Activated CD4-positive, alpha-beta memory T cell treated with anti-CD3 and anti-CD28 coated beads for 36 hours (primary cell): ENCODE measurements around the gene GFM1. TPM values are rescaled to one million over a fixed set of nuclear protein-coding genes. Genes with fewer than 3 reads are reported as not detected.
A peak's percentile ranks its signal among the peaks of the same experiment; 100 is the strongest.

ENCODE experiments used
- CTCF ChIA-PET: fragments of 350-600 bp; sonication (Branson Sonifier 250); formaldehyde crosslinking; loops from one replicate; lab custom pipeline; 2021; ENCODE audit warnings: antibody characterized with exemption, inconsistent platforms; lab: Charles Lee
- POLR2A ChIA-PET: fragments of 350-600 bp; sonication (Branson Sonifier 250); formaldehyde crosslinking; loops from one replicate; lab custom pipeline; 2021; ENCODE audit warnings: antibody characterized with exemption; lab: Charles Lee
- DNase-seq: peaks from one replicate; pipeline ENCODE4 v3.0.0-alpha.2; 2020
- H3K27ac Mint-ChIP-seq: one replicate; pipeline ENCODE4 v1.8.0; 2021; ENCODE audit warnings: mixed read lengths
- H3K27me3 Mint-ChIP-seq: one replicate; pipeline ENCODE4 v1.8.0; 2021; ENCODE audit warnings: mixed read lengths
- H3K36me3 Mint-ChIP-seq: one replicate; pipeline ENCODE4 v1.8.0; 2021; ENCODE audit warnings: mixed read lengths
- H3K4me1 Mint-ChIP-seq: one replicate; pipeline ENCODE4 v1.8.0; 2021; ENCODE audit warnings: low read depth, mixed read lengths
- H3K4me3 Mint-ChIP-seq: one replicate; pipeline ENCODE4 v1.8.0; 2021; ENCODE audit warnings: mild to moderate bottlenecking, mixed read lengths
- H3K9me3 Mint-ChIP-seq: one replicate; pipeline ENCODE4 v1.8.0; 2021; ENCODE audit warnings: mixed read lengths
- intact Hi-C: fragments of 100-400 bp; cut with micrococcal nuclease; formaldehyde crosslinking; loops from one replicate; pipeline ENCODE4 v1.15.1; 2023
- total RNA-seq, 2 experiments: library from RNA; stranded (reverse); gene quantifications; one replicate each; pipeline ENCODE4 v1.2.3, GENCODE V29; 2021

Gene GFM1
- total RNA-seq, 2 experiments from 2014 or later, result 48.7 to 57.3 TPM

GRCh38 chr3:158652463-158652862 lies 8.1 kb downstream of the GFM1 start:
- ChIA-PET POLR2A (no interaction called here), CTCF (interaction anchor here (1.4 to 1.7 kb wide), 2 partner anchors 8 to 19 kb away, joined by 5 to 9 read pairs; partner anchors contain the start of genes GFM1 and LXN)
- H3K36me3 Mint-ChIP-seq, result peaks cover 46% of the 10 kb centered on the region

GRCh38 chr3:158658889-158659288 lies 14.6 kb downstream of the GFM1 start:
- H3K9me3 Mint-ChIP-seq, result no peaks in the 10 kb centered on the region
- H3K4me1 Mint-ChIP-seq, result peaks cover 5% of the 10 kb centered on the region
- H3K27ac Mint-ChIP-seq, result no peak overlapping the region
- H3K27me3 Mint-ChIP-seq, result no peaks in the 10 kb centered on the region
- H3K36me3 Mint-ChIP-seq, result peaks cover 33% of the 10 kb centered on the region
- ChIA-PET POLR2A (interaction anchor here (0.9 to 1.5 kb wide), 2 partner anchors 14 to 132 kb away, joined by 3 to 9 read pairs; partner anchors contain the start of gene GFM1), CTCF (interaction anchor here (0.9 to 4.3 kb wide), 12 partner anchors 9 to 143 kb away, joined by 3 to 66 read pairs (median 12); partner anchors contain the start of genes GFM1, LXN and MFSD1)
- no peak overlapping the region for H3K4me3 Mint-ChIP-seq
- intact Hi-C loops, result loop anchor here (1.0 kb wide), 3 partner anchors 10 to 132 kb away; partner anchors contain the start of gene LXN
- DNase-seq, result no peak

More at GRCh38 chr3:158652463-158652862, 8.1 kb downstream of the GFM1 start:
- intact Hi-C loops, result no loop called here
- Mint-ChIP-seq H3K27ac (no peak overlapping the region), H3K4me3 (no peak overlapping the region), H3K4me1 (peaks cover 6% of the 10 kb centered on the region), H3K9me3 (no peaks in the 10 kb centered on the region), H3K27me3 (no peaks in the 10 kb centered on the region)
- no peak for DNase-seq

- peaks cover 5% of the 10 kb centered on the region for H3K4me1 Mint-ChIP-seq
- ChIA-PET CTCF (interaction anchor here (0.5 to 4.3 kb wide), 19 partner anchors 10 to 1303 kb away, joined by 3 to 66 read pairs (median 5); partner anchors contain the start of genes GFM1, LXN and MFSD1), POLR2A (interaction anchor here (0.9 to 1.5 kb wide), 2 partner anchors 15 to 132 kb away, joined by 3 to 9 read pairs; partner anchors contain the start of gene GFM1)
- H3K4me3 Mint-ChIP-seq, result no peak overlapping the region
- H3K9me3 Mint-ChIP-seq, result no peaks in the 10 kb centered on the region
- no peaks in the 10 kb centered on the region for H3K27me3 Mint-ChIP-seq
- H3K27ac Mint-ChIP-seq, result no peak overlapping the region
- intact Hi-C loops, result loop anchor here (1.0 kb wide), 3 partner anchors 10 to 132 kb away; partner anchors contain the start of gene LXN
- H3K36me3 Mint-ChIP-seq, result peaks cover 40% of the 10 kb centered on the region
- peak; percentile 72 for DNase-seq
Observed at GRCh38 chr3:158659454-158660237, 15.3 kb downstream of the GFM1 start.

- intact Hi-C loops, result no loop called here
- ChIA-PET CTCF (interaction anchor here (1.2 to 4.3 kb wide), 8 partner anchors 10 to 134 kb away, joined by 4 to 66 read pairs (median 21); partner anchors contain the start of genes GFM1 and LXN), POLR2A (no interaction called here)
- Mint-ChIP-seq H3K4me3 (no peak overlapping the region), H3K27me3 (no peaks in the 10 kb centered on the region), H3K36me3 (peaks cover 44% of the 10 kb centered on the region), H3K9me3 (no peaks in the 10 kb centered on the region), H3K27ac (no peak overlapping the region), H3K4me1 (peaks cover 5% of the 10 kb centered on the region)
- DNase-seq, result no peak
Observed at GRCh38 chr3:158660711-158661110, 16.4 kb downstream of the GFM1 start.

GRCh38 chr3:158663246-158663645 lies 18.9 kb downstream of the GFM1 start:
- no peaks in the 10 kb centered on the region for H3K27me3 Mint-ChIP-seq
- no peak overlapping the region for H3K4me3 Mint-ChIP-seq
- no peak overlapping the region for H3K27ac Mint-ChIP-seq
- DNase-seq, result no peak
- ChIA-PET CTCF (interaction anchor here (0.7 to 2.5 kb wide), 3 partner anchors 9 to 130 kb away, joined by 3 to 8 read pairs (median 4); partner anchors contain the start of genes GFM1 and LXN), POLR2A (interaction anchor here (1.3 kb wide), 1 partner anchor 9 kb away, joined by 5 read pairs; the partner anchor contains the start of gene LXN)
- intact Hi-C loops, result no loop called here
- H3K4me1 Mint-ChIP-seq, result peaks cover 5% of the 10 kb centered on the region
- H3K9me3 Mint-ChIP-seq, result no peaks in the 10 kb centered on the region
- peaks cover 41% of the 10 kb centered on the region for H3K36me3 Mint-ChIP-seq

- Mint-ChIP-seq H3K27me3 (no peaks in the 10 kb centered on the region), H3K9me3 (no peaks in the 10 kb centered on the region), H3K36me3 (peaks cover 46% of the 10 kb centered on the region), H3K4me3 (no peak overlapping the region), H3K4me1 (peaks cover 3% of the 10 kb centered on the region), H3K27ac (no peak overlapping the region)
- intact Hi-C loops, result no loop called here
- CTCF ChIA-PET, result interaction anchor here (1.1 to 2.5 kb wide), 2 partner anchors 19 to 63 kb away, joined by 3 to 8 read pairs; partner anchors contain the start of gene GFM1
- no peak for DNase-seq
- POLR2A ChIA-PET, result interaction anchor here (1.3 kb wide), 1 partner anchor 9 kb away, joined by 5 read pairs; the partner anchor contains the start of gene LXN
Observed at GRCh38 chr3:158663832-158664231, 19.5 kb downstream of the GFM1 start.

DNA sequence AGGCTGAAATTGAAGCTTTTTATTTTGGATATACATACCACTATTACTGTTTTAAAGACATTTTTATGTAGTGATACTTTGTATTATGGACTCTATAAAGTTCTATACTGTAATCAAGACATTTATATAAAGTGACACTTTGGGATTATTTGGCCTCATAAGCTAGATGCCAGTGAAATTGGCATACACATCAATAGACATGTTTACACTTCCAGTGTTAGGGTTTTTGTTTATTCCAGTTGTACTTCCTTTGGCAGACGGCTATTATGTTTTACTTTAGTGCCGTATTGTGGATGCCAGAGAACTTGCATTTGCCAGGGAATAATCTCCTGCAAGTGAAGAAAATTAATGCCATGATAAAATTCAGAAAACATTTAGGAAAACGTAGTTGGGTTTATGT lies 22.1 kb downstream of the GFM1 start:
- H3K27ac Mint-ChIP-seq, result no peak overlapping the region
- no peaks in the 10 kb centered on the region for H3K27me3 Mint-ChIP-seq
- peaks cover 44% of the 10 kb centered on the region for H3K36me3 Mint-ChIP-seq
- no peaks in the 10 kb centered on the region for H3K9me3 Mint-ChIP-seq
- H3K4me3 Mint-ChIP-seq, result no peak overlapping the region
- ChIA-PET POLR2A (no interaction called here), CTCF (no interaction called here)
- DNase-seq, result no peak
- peaks cover 4% of the 10 kb centered on the region for H3K4me1 Mint-ChIP-seq
- intact Hi-C loops, result no loop called here

GRCh38 chr3:158668506-158668905 lies 24.2 kb downstream of the GFM1 start:
- no peak for DNase-seq
- no peaks in the 10 kb centered on the region for H3K9me3 Mint-ChIP-seq
- peaks cover 41% of the 10 kb centered on the region for H3K36me3 Mint-ChIP-seq
- CTCF ChIA-PET, result interaction anchor here (1.0 kb wide), 1 partner anchor 123 kb away, joined by 3 read pairs; no protein-coding TSS in a partner anchor
- intact Hi-C loops, result no loop called here
- H3K27me3 Mint-ChIP-seq, result no peaks in the 10 kb centered on the region
- no peak overlapping the region for H3K27ac Mint-ChIP-seq
- POLR2A ChIA-PET, result no interaction called here
- H3K4me1 Mint-ChIP-seq, result peaks cover 12% of the 10 kb centered on the region
- H3K4me3 Mint-ChIP-seq, result no peak overlapping the region

GRCh38 chr3:158671821-158672214 lies 27.5 kb downstream of the GFM1 start:
- Mint-ChIP-seq H3K9me3 (no peaks in the 10 kb centered on the region), H3K27me3 (no peaks in the 10 kb centered on the region), H3K4me3 (peak overlapping the region; percentile 90), H3K36me3 (peaks cover 26% of the 10 kb centered on the region), H3K4me1 (peaks cover 12% of the 10 kb centered on the region), H3K27ac (peak overlapping the region; percentile 92)
- intact Hi-C loops, result loop anchor here (1.0 kb wide), 3 partner anchors 13 to 119 kb away; no protein-coding TSS in a partner anchor
- ChIA-PET CTCF (interaction anchor here (0.6 to 4.5 kb wide), 10 partner anchors 9 to 120 kb away, joined by 3 to 39 read pairs (median 4); partner anchors contain the start of gene GFM1), POLR2A (interaction anchor here (0.6 to 1.0 kb wide), 2 partner anchors 8 to 118 kb away, joined by 4 to 5 read pairs; no protein-coding TSS in a partner anchor)
- DNase-seq, result no peak

DNA sequence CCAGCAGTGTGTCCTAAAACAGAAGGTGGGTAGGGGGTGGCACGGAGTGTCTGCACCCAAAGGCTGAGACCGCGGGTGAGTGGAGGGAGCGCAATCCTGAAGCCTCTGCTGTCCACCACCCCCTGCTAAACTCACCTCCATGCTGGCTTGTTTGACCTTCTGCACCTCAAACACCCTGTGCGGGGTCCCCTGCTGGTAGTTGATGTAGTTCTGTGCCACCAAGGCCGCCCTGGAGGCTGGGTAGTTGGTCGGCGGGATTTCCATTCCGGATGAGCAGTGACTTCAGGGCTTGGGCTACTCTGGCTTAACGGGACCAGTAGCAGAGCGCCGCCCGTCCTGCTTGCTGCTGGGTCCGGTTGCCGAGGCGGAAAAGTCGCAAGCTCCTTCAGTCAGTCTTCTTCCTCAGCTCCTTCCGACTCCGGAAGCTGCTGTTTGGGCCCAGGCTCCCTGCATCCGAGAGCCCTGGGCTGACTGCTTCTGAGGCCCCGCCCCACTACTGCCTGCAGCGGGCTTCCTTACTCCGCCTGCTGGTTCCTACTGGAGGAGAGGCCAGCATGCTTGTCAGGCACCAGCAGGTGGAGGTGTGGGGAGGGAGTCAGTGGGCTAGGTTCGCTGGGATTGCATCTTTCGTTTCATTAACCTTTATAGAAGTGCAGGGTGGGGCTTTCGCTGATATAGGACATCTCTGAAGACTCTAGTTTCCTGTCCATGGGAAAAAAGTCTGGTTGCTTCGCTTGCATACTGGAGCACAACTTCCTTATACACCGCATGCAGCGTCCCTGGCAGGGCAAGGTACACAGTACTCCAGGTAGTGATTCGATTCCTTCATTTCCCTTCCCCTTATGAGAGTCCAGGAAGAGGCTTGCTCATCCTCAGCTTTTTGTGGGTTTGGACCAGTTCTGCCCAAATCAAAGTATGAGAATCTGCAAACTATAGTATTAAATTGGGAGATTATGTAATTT lies 28.2 kb downstream of the GFM1 start, which contains the start of gene LXN:
TSS of gene LXN (minus strand) at position 434 of the 962 bp plus-strand sequence. CDS start at position 264, 170 bp downstream.
- peaks cover 24% of the 10 kb centered on the region for H3K36me3 Mint-ChIP-seq
- DNase-seq, result peak; percentile 90
- peak within 1 kb of the TSS; percentile 90 for H3K4me3 Mint-ChIP-seq
- ChIA-PET POLR2A (interaction anchor here (0.6 to 1.0 kb wide), 2 partner anchors 9 to 117 kb away, joined by 4 to 5 read pairs; no protein-coding TSS in a partner anchor), CTCF (interaction anchor here (0.6 to 4.5 kb wide), 11 partner anchors 10 to 119 kb away, joined by 3 to 39 read pairs (median 3); partner anchors contain the start of gene GFM1)
- H3K9me3 Mint-ChIP-seq, result no peaks in the 10 kb centered on the region
- H3K27me3 Mint-ChIP-seq, result no peaks in the 10 kb centered on the region
- intact Hi-C loops, result loop anchor here (1.0 kb wide), 3 partner anchors 13 to 119 kb away; no protein-coding TSS in a partner anchor
- peaks cover 12% of the 10 kb centered on the region for H3K4me1 Mint-ChIP-seq
- H3K27ac Mint-ChIP-seq, result peak within 1 kb of the TSS; percentile 92
